HG03520 (cell line): ENCODE data around the gene GFRA1.

Source experiments
- ATAC-seq: cut with Tn5 transposase; IDR thresholded peaks from one replicate; pipeline ENCODE4 v1.9.1; 2021; ENCODE audit warnings: mild to moderate bottlenecking, moderate library complexity; ENCODE audit not compliant: unreplicated experiment

Gene GFRA1

DNA sequence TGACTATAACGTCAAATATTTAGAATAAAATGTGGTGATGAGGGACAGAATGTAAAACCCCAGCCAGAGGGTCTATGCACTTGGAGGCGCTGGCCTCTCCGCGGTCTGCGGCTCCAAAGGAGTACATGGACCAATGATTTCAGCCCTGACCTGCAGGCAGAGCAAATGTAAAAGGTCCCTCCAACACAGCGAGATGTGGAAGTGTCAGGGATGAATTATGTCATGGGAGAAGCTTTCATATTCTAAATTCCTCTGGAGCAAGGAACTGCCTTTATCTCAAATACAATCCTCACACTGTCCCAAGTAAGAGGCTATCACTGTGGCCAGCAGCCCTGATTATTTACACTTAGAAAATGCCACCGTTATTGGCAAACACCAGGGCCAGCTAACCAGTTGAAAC, 139.4 kb downstream of the GFRA1 start:
- no peak for ATAC-seq

- ATAC-seq = no peak
Observed at GRCh38 chr10:116132780-116133399, 140.1 kb downstream of the GFRA1 start.

- ATAC-seq = no peak
Observed at GRCh38 chr10:116130006-116130405, 143.0 kb downstream of the GFRA1 start.

DNA sequence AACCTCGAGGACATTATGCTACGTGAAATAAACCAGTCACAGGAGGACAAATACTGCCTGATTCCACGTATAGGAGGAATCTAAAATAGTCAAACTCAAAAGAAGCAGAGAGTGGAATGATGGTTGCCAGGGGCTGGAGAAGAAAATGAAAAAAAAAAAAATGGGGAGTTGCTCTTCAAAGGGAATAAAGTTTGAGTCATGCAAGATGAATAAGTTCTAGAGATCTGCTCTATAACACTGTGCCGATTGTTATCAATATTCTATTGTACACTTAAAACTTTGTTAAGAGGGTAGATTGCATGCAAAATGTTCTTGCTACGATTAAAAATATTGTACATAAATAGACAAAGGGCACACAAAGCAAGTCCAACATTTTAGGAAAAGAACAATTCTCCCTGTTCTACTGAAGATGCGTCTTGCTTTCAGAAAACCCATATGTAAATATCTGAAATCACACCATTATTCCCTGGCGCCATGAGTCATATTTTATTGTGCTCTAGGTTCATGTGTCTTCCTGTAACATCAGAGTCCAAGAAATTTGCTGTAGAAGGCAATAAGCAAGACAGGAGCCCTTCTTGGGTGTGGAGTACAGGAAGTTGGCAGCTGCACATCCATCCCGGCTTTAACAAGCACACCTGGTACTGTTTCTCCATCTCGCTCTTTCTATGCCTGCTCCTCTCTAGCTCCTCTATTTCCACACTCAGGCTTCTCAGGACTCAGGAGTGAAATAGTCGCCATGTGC, 145.9 kb downstream of the GFRA1 start:
- no peak for ATAC-seq

DNA sequence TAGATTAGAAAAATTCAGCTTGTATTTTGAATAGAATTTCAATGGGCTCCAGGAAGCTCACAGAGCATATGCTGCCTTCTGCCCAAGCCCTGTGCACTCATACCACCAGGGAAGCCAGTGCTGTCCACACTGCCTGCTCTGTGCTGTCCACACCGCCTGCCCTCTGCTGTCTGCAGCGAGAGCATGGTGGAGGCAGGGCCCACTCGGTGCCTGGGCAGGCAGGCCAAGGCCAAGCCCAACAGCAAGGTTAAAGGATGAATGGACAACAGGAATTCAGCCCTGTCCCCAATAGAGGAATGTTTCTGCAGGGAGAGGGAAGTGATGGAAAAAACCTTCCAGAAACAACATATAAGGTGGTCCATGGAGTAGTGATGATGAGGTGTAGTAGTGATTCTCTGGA, 146.8 kb downstream of the GFRA1 start:
- no peak for ATAC-seq

DNA sequence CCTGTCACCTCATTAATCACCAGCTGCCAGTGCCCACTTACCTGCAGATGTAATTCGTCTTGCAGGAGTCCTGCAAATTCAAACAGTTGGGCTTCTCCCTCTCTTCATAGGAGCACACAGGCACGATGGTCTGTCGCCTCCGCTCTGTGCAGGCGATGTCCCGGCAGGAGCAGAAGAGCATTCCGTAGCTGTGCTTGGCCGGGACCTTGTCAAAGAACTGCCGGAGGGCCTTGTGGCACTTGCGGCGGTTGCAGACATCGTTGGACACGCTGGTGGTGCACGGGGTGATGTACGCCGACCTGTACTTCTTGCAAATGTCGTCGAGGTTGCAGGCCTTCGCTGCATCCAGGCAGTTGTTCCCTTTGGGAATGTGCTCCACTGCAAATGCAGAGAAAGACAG, 147.8 kb downstream of the GFRA1 start:
- no peak for ATAC-seq

- ATAC-seq = no peak
Observed at GRCh38 chr10:116124777-116125176, 148.2 kb downstream of the GFRA1 start.

DNA sequence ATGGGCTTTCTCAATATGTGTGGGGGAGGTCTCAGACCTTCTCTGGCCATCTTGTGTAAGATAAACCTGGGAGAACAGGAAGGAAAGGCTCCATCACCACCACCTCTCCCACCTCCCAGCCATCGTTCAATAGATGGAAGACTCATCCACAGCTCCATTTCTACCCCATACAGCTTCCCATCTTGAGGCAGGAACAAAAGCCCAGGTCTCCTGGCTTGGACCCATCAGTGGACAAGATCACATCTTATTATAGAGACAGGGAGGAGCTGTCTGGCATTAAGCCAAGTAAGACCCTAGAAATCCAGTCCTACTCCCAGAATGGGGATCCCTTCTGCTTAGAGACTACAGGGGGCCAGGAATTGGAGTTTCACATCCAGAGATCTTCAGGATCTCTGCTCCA, 150.3 kb downstream of the GFRA1 start:
- no peak for ATAC-seq

GRCh38 chr10:116121640-116122525, 151.1 kb downstream of the GFRA1 start:
- ATAC-seq = no peak

DNA sequence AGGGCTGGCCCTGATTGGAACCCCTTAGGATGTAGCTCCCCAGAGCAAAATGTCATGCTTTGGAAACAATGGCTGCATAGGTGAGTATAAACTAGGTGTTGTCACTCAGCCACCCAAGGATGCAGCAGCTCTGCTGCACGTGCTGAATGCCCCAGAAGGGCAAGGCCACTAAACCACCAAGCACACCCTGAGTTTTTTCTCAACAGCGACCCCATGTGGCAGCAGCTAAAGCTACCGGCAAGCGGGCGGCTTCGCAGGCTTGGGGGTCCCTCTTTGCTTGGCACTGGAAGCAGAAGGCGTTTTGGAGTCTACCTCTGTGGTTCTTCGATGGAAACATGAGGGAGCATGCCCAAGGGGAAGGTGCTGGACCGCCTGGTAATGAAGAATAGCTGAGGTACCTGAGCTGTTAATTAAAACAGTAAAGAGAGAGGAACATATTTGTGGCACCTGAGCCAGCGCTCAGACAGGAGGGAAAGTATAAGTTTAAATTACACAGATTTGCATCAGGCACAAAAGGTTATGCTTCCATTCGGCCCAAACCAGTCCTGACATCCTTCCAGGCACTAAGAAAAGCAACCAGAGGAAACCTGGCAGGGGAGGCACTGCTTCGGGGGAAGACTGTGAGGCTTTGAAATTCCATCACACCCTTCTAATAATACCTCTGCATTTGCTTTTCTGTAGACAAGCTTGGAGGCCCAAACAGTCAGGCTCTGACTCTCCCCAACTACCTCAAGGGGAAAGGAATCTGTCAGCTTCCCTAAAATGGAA, 152.1 kb downstream of the GFRA1 start:
- ATAC-seq = no peak

GRCh38 chr10:116118847-116119246, 154.2 kb downstream of the GFRA1 start:
- ATAC-seq = no peak

DNA sequence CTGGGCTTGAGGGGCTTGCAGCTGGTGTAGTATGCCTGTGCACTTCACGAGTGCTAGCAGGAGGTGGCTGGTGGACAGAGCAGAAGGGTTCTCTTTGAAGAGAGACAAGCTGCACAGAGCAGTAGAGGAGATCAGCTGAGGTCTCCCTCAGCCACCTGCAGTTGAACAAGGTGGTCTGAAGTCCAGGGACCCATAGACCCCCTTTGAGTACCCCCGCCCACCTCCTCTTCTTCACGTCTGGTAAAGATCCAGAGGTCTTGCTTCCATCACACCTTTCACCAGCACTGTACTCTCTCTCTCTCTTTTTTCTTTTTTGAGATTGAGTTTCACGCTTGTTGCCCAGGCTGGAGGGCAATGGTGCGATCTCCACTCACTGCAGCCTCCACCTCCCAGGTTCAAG, 157.2 kb downstream of the GFRA1 start:
- ATAC-seq = no peak

DNA sequence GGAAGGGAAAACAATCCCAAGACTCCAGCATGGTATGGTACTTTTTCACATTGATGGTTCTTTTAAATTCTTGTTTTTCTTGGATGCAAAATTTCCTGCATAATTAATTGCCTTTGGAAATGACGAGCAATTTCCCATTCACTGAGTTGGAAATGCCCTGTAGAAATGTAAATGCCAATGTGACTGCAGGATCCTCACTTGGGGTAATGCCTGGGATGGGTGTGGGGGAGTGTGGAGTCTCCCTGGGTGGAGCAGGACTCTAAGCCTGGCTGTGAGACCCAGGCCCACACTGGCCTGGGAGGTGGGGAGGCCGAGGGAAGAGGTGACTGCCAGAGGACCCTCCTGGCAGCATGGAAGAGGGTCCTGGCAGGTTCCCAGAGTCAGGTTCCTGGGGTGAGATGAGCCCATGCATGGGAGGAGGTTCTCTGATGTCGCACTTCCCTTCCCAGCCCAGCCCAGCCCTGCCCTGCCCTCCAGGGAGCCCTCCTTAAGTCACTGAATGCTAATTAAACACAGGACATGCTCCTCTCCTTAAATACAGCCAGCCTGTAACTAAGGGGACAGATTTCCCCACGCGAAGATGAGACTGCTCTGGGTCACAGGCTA, 157.9 kb downstream of the GFRA1 start:
- no peak for ATAC-seq

- no peak for ATAC-seq
Observed at GRCh38 chr10:116113721-116114501, 159.1 kb downstream of the GFRA1 start.

GRCh38 chr10:116112232-116113231, 160.5 kb downstream of the GFRA1 start:
- no peak for ATAC-seq

GRCh38 chr10:116111483-116112095, 161.4 kb downstream of the GFRA1 start:
- no peak for ATAC-seq

- ATAC-seq = no peak
Observed at GRCh38 chr10:116110736-116111135, 162.3 kb downstream of the GFRA1 start.

DNA sequence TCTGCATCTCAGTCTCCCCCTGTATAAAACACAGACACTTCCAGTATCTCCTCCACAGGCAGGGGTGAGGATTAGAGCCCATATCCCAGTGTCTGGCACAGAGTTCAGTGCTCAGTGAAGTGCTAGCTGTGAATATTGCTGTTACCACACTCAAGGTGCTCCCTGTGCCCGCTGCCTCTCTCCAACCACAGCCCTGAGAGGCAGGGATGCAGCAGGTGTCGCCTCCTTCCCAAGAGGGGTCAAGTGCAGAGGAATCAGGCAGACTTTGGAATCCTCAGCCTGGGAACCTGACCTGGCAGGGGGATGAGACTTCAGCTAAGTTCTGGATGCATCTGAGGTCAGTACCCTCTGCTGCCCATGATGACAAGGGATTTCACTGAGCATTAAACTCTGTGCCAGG, 163.1 kb downstream of the GFRA1 start:
- ATAC-seq = no peak
